Measurements from ENCODE around the gene ELF4. TPM values are rescaled to one million over a fixed set of nuclear protein-coding genes. Genes with fewer than 3 reads are reported as not detected.

The ELF4 gene
- total RNA-seq, 2 donors from 2014 or later, result 2.8 to 3.8 TPM

DNA sequence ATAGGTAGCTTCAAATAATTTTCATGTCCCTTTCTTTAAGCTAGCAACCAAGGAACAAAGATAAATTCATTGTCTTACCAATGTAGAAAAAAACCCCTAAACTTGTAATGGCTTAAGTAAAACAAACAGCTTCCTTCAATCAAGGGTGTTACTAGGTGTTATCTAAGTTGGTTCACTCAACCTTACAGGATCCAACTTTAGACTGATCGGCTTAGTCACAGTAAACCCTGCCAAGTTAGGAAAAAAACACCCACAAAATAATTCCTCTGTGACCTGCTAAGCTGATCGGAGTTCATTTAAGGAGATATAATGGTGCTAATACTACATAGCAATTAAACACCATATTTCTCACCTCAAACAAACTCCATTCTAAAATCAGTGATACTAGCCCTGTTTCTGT, 45.3 kb upstream of the ELF4 start:
- DNase-seq, result no peak
- H3K36me3 ChIP-seq (ENCODE audit: control insufficient read depth, insufficient read depth, low read length), result peaks cover 15% of the 10 kb centered on the region
- no peak overlapping the region for H3K4me3 ChIP-seq (ENCODE audit: low read length)
- no peaks in the 10 kb centered on the region for H3K27me3 ChIP-seq (ENCODE audit: control insufficient read depth, insufficient read depth, low read length, poor library complexity, severe bottlenecking)
- H3K36me3 Mint-ChIP-seq (ENCODE audit: low read depth), result peaks cover 12% of the 10 kb centered on the region
- no peak overlapping the region for H3K4me3 Mint-ChIP-seq
- whole genome bisulfite sequencing, 2 experiments (ENCODE audit: insufficient coverage in 1 of 2, insufficient read length in 1 of 2), result 80% methylated on average over 1 of the region's 2 CpGs; no CpG with 5 or more reads in 1 of the 2 experiments
- H3K27ac ChIP-seq (ENCODE audit: low read depth, low read length), result no peak overlapping the region
- no peaks in the 10 kb centered on the region for H3K4me1 ChIP-seq (ENCODE audit: control insufficient read depth, insufficient read depth, low read length)
- H3K27me3 Mint-ChIP-seq (ENCODE audit: insufficient read depth), result no peaks in the 10 kb centered on the region
- H3K27ac Mint-ChIP-seq, result no peak overlapping the region
- H3K4me1 Mint-ChIP-seq, result peaks cover 11% of the 10 kb centered on the region
- no peaks in the 10 kb centered on the region for H3K9me3 ChIP-seq (ENCODE audit: control insufficient read depth, low read length)
- no peak overlapping the region for H3K9ac ChIP-seq (ENCODE audit: extremely low read depth, low read length, poor library complexity, severe bottlenecking)
- H3K9me3 Mint-ChIP-seq, result peaks cover 20% of the 10 kb centered on the region
- TF ChIP-seq, protein P1, sequence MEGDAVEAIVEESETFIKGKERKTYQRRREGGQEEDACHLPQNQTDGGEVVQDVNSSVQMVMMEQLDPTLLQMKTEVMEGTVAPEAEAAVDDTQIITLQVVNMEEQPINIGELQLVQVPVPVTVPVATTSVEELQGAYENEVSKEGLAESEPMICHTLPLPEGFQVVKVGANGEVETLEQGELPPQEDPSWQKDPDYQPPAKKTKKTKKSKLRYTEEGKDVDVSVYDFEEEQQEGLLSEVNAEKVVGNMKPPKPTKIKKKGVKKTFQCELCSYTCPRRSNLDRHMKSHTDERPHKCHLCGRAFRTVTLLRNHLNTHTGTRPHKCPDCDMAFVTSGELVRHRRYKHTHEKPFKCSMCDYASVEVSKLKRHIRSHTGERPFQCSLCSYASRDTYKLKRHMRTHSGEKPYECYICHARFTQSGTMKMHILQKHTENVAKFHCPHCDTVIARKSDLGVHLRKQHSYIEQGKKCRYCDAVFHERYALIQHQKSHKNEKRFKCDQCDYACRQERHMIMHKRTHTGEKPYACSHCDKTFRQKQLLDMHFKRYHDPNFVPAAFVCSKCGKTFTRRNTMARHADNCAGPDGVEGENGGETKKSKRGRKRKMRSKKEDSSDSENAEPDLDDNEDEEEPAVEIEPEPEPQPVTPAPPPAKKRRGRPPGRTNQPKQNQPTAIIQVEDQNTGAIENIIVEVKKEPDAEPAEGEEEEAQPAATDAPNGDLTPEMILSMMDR (conservative IDR thresholded peaks at IDR 0.05), result no peak

DNA sequence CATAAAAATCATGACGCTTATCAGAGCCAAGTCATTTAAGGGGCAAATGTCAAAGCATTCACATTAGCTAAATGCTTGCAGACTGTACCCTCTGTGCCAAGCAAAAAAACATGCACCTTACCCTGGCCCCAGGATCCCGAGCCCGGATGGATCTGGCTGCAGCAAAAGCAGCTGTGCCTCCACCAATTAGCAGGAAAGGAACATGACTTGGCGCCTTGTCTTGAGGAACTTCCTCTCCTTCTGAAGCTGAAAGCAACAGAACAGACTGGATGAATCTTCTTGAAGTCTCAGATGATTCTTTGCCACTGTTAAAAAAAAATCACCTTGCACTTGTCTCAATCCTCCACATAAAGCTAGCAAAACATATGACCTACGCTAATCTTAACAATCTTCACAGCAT, 37.3 kb upstream of the ELF4 start:
- Histone ChIP-seq H3K36me3 (ENCODE audit: control insufficient read depth, insufficient read depth, low read length) (peaks cover 26% of the 10 kb centered on the region), H3K9ac (ENCODE audit: extremely low read depth, low read length, poor library complexity, severe bottlenecking) (no peak overlapping the region), H3K9me3 (ENCODE audit: control insufficient read depth, low read length) (no peaks in the 10 kb centered on the region), H3K27ac (ENCODE audit: low read depth, low read length) (no peak overlapping the region), H3K27me3 (ENCODE audit: control insufficient read depth, insufficient read depth, low read length, poor library complexity, severe bottlenecking) (no peaks in the 10 kb centered on the region), H3K4me1 (ENCODE audit: control insufficient read depth, insufficient read depth, low read length) (no peaks in the 10 kb centered on the region), H3K4me3 (ENCODE audit: low read length) (no peak overlapping the region)
- DNase-seq, result no peak
- Mint-ChIP-seq H3K27me3 (ENCODE audit: insufficient read depth) (no peaks in the 10 kb centered on the region), H3K36me3 (ENCODE audit: low read depth) (peaks cover 50% of the 10 kb centered on the region), H3K9me3 (peaks cover 42% of the 10 kb centered on the region), H3K27ac (no peak overlapping the region), H3K4me1 (peaks cover 1% of the 10 kb centered on the region), H3K4me3 (no peak overlapping the region)
- TF ChIP-seq, protein P1 (conservative IDR thresholded peaks at IDR 0.05), result no peak
- 95% methylated on average over 5 of the region's 5 CpGs; no CpG with 5 or more reads in 1 of the 2 experiments for WGBS, 2 experiments (ENCODE audit: insufficient coverage in 1 of 2, insufficient read length in 1 of 2)

DNA sequence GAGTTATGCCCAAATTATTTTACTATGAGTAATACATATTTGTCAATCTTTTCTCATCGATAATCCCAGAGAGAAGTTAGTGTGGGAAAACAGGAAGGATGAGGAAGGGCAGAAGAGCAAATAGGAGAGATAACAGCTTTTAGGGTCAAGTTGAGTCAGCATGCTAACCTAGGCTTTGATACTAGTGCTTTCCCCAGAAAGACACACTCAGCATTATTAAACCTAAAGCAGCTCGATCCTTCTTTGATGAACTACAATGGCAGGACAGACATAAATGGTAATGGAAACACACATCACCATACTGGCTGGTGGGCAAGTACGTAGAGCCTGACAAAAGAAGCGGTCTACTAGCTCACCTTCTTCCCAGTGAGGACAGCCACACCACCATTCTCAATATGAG, 34.8 kb upstream of the ELF4 start:
- H3K4me1 ChIP-seq (ENCODE audit: control insufficient read depth, insufficient read depth, low read length), result no peaks in the 10 kb centered on the region
- H3K4me3 ChIP-seq (ENCODE audit: low read length), result no peak overlapping the region
- no peak overlapping the region for H3K27ac Mint-ChIP-seq
- peaks cover 5% of the 10 kb centered on the region for H3K4me1 Mint-ChIP-seq
- H3K4me3 Mint-ChIP-seq, result no peak overlapping the region
- peaks cover 39% of the 10 kb centered on the region for H3K9me3 Mint-ChIP-seq
- peaks cover 31% of the 10 kb centered on the region for H3K36me3 ChIP-seq (ENCODE audit: control insufficient read depth, insufficient read depth, low read length)
- no peak overlapping the region for H3K27ac ChIP-seq (ENCODE audit: low read depth, low read length)
- peaks cover 62% of the 10 kb centered on the region for H3K36me3 Mint-ChIP-seq (ENCODE audit: low read depth)
- TF ChIP-seq, protein P1 (conservative IDR thresholded peaks at IDR 0.05), result no peak
- no peak overlapping the region for H3K9ac ChIP-seq (ENCODE audit: extremely low read depth, low read length, poor library complexity, severe bottlenecking)
- WGBS, 2 experiments (ENCODE audit: insufficient coverage in 1 of 2, insufficient read length in 1 of 2), result 91% methylated on average over 4 of the region's 4 CpGs; no CpG with 5 or more reads in 1 of the 2 experiments
- DNase-seq, result no peak
- no peaks in the 10 kb centered on the region for H3K9me3 ChIP-seq (ENCODE audit: control insufficient read depth, low read length)
- no peaks in the 10 kb centered on the region for H3K27me3 ChIP-seq (ENCODE audit: control insufficient read depth, insufficient read depth, low read length, poor library complexity, severe bottlenecking)
- H3K27me3 Mint-ChIP-seq (ENCODE audit: insufficient read depth), result no peaks in the 10 kb centered on the region

Measured in endodermal cell (in vitro differentiated cells).